ENCODE results near the gene HMCN1. TPM values are rescaled to one million over a fixed set of nuclear protein-coding genes. Genes with fewer than 3 reads are reported as not detected.
"Not testable (repeated sequence)": the region's sequence is repeated elsewhere in the genome, so short reads cannot be mapped to it uniquely, and the experiment has no call there.

HMCN1 gene
- total RNA-seq, 1 donor from 2014 or later = 2.2 TPM

DNA sequence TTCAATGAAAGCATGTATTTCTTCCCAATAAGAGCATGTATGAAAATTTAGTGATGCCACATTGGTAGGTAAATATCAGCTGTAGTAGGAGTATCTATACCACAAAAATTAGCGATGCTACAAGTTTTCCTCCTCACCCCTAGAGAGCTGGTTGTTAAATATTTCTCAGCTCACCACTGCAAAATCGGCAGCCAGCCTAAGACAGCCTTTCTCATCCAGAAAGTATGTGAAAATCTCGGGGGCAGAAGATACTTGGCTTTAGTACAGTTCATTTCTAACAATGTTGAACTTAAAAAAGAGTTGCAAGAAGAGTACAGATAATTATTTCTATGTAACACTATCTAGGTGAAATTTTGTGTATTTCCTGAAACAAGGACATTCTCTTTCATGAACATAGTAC lies 405.5 kb downstream of the HMCN1 start:
- DNase-seq (ENCODE audit: low read depth) = no peak

DNA sequence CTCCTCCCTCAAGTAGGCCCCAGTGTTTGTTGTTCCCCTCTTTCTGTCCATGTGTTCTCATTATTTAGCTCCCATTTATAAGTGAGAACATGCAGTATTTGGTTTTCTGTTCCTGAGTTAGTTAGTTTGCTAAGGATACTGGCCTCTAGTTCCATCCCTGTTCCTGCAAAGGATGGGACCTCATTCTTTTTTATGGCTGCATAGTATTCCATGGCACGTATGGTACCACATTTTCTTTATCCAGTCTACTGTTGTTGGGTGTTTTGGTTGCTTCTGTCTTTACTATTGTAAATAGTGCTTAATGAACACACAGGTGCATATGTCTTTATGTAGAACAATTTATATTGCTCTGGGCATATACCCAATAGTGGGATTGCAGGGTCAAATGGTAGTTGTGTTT lies 408.0 kb downstream of the HMCN1 start:
- no peak for DNase-seq (ENCODE audit: low read depth)

DNA sequence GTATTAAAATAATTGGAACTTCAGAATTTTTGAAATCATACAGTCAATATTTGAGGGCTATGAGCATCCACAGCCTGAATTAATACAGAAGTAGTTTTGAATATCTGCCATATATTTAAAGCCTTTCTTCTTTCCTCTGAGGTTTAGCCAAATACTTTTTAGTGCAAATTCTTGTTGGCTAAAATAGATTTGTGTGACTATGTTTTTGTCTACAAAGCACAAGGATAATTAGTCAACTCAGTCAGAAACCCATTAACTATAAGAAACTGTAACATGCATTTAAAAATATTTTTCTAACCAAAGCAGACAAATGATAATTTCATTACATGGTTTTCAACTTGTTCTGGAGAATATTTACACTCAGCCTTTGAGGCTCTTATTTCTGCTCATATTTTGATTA lies 408.7 kb downstream of the HMCN1 start:
- no peak for DNase-seq (ENCODE audit: low read depth)

DNA sequence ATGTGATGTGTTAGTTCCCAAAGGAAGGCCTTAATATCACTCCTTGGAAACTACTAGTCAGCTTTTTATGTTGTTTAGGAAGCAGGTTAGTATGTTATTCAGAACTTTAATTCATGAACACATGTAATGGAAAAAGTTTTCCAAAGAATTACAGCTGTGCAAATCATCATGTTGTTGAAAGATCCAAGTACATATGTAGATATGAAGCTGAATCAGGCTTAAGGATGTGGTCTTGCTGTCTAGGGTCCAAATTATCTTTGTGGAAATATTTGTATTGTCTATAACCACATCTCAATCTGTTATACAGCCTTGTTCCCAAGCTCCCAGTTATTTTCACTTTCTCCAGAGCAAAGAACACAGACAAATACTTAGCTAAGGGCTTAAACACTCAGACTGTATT lies 409.3 kb downstream of the HMCN1 start:
- DNase-seq (ENCODE audit: low read depth) = no peak

DNA sequence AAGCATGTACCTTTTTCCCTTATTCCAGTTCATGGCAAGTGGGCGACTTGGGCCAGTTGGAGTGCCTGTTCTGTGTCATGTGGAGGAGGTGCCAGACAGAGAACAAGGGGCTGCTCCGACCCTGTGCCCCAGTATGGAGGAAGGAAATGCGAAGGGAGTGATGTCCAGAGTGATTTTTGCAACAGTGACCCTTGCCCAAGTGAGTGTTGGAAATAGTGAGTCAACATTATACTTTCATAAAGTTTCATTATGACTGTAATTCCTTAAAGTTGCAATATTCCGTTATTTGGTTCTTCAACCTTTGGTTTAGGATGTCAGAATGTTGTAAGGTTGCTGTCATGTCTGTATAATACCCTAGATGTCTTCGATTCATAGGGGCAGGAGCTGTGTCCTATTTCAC lies 410.3 kb downstream of the HMCN1 start:
- no peak for DNase-seq (ENCODE audit: low read depth)

DNA sequence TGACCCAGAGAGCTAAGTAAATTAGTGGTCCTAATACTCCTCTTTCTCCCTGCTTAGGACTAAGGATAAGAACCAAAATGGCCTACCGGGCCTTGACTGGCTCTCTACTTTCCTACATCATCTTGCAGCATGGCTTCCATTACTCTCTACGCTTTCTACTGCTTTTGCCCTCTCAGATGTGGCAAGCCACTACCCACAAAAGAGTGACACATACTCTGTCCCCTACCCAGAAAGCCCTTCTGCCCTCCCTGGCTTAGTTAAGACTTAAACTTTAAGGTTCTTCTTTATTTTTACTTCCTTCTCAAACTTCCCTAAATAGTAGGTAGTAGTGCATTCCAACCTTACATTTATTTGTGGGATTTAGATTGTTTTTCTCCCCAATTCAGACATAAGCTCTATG lies 412.8 kb downstream of the HMCN1 start:
- DNase-seq (ENCODE audit: low read depth) = no peak

DNA sequence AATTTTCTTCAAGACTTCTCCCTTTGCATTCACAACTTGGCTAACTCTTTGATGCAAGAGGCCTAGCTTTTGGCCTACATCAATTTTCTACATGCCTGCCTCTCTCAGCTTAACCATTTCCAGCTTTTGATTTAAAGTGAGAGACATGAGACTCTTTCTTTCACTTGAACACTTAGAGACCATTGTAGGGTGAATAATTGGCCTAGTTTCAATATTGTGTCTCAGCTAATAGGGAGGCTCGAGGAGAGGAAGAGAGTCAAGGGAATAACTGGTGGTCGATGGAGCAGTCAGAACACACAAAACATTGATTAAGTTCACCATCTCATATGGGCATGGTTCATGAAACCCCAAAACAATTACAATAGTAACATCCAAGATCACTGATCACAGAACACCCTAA lies 415.4 kb downstream of the HMCN1 start:
- no peak for DNase-seq (ENCODE audit: low read depth)

DNA sequence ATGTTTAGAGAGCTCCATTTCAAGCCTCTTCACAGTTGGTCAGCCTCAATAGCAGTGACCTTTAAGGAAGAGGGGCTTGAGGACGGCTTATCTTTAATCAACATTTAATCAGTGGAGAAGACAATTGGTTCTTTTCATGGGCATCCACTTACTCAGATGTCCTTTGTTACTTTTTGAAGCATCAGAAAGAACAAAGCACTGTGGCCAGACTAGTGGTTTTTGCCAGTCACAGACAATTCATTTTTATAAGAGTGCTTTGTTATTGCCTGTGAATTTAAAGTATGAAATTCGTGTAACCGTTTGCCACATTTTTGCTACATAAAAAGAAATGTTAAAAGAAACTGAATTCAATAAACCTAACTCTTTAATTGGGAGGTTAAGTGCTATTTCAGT lies 418.0 kb downstream of the HMCN1 start:
- DNase-seq (ENCODE audit: low read depth) = no peak

DNA sequence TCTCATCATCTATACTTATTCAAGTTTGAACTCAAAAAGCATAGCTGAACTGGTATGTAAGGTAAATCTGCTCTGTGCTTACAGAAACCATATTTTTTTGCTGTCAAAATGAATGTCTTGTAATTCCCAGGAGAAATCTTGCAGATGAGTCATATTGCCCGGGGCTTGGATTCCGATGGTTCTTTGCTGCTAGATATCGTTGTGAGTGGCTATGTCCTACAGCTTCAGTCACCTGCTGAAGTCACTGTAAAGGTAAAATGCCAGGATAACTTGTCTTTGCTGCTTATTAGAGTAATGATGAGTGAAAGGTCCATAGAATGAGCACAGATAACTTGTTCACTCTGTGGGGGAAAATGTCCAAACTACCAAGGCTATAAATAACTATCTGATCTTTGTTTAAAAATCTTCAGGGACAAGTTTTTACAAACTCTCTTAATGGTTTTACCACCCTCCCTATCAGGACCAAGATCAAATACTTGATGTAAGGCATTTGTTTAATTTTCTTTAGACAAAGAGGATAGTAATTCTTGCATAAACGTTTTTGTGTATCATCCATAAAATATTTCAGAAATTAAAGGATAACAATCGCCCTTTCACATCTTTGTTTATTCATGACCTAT lies 418.5 kb downstream of the HMCN1 start:
- peak; percentile 24 for DNase-seq (ENCODE audit: low read depth)

DNA sequence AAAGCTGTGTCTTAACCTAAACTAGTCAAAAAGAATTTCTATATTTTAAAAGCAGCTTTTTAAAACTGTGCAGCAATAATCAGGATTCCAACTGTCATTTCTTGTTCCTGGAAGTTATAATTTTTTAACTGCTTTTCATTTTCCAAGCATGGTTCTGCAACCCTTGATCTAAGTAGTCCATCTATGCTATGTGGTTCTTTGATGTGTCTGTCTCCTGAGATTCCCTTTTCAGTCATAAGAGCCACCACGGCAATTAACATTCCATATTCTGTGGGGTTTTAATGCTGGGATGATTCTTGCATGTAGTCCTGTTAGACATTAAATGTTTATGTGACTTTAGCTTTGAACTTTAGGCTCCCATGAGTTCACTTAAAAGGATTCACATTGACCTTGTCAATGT lies 420.5 kb downstream of the HMCN1 start:
- DNase-seq (ENCODE audit: low read depth) = no peak

DNA sequence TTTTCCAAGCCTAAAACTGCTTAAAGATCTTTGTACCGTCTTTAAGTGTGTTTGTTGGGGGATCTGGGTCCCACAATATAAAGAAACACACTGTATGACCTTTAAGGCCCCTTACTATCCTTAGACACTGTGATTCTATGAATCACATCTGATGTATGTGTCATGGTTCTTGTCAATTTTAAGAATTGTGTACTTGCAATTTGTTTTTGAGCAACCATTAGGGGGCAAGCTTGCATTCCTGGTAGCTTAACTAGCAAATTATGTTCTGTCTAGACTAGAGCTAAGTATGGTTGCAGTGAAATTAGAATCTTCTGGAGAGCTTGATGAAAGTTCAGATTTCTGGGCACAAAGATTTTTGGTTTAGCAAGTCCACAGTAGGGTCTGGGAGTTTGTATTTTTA lies 421.4 kb downstream of the HMCN1 start:
- DNase-seq (ENCODE audit: low read depth) = peak; percentile 55

DNA sequence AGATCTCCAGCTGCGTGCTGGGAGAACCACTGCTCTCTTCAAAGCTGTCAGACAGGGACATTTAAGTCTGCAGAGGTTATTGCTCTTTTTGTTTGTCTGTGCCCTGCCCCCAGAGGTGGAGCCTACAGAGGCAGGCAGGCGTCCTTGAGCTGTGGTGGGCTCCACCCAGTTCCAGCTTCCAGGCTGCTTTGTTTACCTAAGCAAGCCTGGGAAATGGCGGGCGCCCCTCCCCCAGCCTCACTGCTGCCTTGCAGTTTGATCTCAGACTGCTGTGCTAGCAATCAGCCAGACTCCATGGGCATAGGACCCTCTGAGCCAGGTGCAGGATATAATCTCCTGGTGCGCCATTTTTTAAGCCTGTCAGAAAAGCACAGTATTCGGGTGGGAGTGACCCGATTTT lies 428.7 kb downstream of the HMCN1 start:
- DNase-seq (ENCODE audit: low read depth) = not testable (repeated sequence)

DNA sequence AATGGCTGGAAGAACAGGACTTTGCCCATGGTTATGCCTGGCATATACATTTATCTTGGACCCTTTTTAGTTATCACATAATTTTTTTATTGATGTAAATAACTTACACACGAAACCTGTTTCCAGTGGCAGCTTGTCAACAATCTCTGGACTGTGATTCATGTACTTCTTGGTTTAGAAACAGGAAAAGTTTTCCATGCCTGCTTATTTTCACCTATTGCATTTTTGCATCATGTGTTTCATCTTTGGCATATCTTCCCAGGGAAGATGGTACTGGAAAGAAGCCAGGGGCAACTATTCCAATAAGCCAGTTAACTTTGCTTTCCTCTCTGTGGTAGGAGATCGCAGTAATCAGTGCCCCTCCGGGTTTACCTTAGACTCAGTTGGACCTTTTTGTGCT lies 430.6 kb downstream of the HMCN1 start:
- DNase-seq (ENCODE audit: low read depth) = no peak

DNA sequence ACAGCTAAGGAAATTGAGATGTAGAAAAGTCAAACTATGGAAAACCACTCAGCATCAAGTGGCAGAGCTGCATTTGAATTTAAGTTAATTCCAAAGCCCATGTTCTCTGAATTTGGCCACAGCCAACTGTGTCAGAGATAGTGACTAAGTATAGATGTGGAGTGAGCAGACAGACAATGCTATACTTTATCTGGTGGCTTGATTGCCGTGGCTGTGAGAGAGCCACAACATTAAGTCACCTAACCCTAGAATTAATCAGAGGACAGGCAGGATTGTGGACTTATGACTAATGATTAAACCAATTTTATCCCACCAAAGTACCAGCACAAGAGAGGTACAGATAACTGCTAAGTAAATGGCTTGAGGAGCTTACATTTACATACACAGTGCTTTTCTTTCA lies 431.1 kb downstream of the HMCN1 start:
- DNase-seq (ENCODE audit: low read depth) = peak; percentile 26

DNA sequence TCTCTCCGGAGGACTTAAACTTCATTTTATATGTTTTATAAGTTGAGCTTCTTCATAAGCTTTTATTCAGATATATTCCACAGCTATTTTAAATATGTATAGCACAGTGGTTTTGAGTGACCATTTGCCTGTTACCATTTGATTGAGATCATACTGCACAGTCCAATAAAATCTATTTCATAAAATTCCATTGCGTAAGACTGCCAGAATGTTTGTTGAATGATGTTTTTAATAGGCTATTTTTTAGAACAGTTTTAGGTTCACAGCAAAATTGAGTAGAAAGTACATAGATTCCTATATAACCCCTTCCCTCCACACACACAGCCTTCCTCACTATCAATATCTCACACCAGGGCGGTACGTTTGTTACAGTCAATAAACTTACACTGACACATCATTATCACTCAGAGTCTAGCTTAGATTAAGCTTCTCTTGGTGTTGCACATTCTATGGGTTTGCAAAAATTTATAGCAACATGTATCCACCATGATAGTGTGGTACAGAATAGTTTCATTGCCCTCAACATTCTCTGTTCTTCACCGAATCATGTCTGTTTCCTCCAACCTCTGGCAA lies 433.0 kb downstream of the HMCN1 start:
- DNase-seq (ENCODE audit: low read depth) = no peak

DNA sequence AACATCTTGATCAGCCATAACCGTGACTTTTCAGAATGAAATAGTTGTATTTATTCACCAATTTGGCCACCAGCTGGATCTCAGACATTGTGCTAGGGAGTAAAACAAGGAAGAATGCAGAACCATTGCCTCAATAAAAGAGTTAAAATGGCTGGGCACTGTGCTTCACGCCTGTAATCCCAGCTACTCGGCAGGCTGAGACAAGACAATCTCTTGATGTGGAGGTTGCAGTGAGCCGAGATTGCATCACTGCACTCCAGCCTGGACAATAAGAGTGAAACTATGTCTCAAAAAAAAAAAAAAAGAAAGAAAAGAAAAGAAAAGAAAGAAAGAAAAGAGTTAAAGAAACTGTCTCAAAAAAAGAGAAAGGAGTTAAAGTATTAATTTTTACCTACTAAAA lies 441.4 kb downstream of the HMCN1 start:
- DNase-seq (ENCODE audit: low read depth) = no peak

DNA sequence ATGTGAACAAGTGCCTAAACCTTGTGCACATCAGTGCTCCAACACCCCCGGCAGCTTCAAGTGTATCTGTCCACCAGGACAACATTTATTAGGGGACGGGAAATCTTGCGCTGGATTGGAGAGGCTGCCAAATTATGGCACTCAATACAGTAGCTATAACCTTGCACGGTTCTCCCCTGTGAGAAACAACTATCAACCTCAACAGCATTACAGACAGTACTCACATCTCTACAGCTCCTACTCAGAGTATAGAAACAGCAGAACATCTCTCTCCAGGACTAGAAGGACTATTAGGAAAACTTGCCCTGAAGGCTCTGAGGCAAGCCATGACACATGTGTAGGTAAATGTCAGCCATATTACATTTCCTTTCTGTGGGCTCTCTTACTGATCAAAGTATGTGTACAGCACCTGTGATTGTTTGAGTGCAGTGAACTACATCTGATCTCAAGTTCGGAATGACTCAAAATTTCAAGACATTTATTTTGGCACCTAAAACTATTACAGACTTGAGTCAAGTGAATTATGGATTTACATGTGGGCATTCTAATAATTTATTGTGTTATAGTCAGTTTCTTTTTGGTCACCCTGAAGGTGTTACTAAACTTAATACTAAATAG lies 444.3 kb downstream of the HMCN1 start:
- DNase-seq (ENCODE audit: low read depth) = no peak

DNA sequence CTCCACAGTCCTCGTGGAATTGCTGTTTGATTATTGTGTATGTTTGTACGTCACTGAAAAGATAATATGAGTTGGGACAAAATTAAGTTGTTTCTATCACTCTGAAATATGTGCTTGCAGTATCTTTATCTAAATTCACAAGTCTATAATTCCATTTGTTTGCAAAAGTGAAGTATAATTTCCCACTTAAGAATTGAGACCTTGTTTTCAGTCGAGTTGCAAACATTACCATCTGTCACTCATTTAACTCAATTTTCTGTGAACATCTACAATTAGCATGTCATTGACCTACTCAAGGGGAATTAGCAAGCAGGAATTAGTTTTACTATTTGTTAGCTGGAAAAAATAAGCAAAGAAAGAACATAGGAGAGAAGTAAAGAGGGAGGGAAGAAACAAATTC lies 445.0 kb downstream of the HMCN1 start:
- no peak for DNase-seq (ENCODE audit: low read depth)

DNA sequence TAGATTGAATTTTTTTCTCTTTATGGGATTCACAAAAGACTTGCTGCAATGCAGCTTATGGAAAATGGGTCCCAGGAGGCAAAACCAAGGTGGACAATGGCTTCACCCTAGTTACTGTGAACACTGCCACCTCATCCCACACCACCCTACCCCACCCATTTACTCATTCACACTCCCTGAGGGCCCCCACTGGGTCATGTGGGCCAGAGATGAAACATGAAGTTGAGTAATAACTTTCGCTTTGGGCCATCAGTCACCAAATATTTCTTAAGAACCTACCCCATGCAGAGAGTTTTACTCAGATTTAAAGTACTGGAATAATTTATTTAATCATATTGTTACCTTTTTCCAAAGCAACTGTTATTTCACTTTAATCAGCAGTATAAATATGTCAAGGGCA lies 449.0 kb downstream of the HMCN1 start:
- no peak for DNase-seq (ENCODE audit: low read depth)

DNA sequence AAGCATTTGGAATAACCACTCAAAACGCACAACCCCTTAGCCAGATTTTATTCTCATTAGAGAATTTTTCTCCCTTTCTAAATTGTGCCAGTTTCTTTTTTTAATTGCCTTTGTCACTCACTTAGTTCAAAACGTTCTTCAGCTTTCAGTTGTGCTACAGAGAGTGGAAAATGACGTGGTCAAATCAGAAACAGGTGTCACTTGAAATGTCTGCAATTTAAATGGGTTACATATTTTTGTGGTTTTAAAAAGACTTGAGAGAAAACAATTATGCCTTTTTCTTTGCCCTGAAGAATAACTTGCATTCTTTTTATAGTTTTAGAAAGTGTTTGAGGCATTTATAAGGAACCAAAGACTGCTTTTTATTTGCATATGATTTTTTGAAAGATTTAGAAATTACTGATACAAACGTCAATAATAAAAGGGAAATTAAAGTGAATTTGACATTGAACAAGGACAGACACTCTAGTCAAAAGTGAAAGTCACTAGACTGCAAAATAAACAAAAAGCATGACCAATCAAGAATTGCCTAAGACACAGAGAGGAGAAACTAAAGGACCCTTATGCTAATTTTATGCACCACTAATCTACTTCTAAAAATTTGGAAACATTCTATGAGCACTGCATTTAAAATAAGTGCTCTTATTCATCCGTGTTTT lies 449.9 kb downstream of the HMCN1 start:
- peak; percentile 28 for DNase-seq (ENCODE audit: low read depth)

DNA sequence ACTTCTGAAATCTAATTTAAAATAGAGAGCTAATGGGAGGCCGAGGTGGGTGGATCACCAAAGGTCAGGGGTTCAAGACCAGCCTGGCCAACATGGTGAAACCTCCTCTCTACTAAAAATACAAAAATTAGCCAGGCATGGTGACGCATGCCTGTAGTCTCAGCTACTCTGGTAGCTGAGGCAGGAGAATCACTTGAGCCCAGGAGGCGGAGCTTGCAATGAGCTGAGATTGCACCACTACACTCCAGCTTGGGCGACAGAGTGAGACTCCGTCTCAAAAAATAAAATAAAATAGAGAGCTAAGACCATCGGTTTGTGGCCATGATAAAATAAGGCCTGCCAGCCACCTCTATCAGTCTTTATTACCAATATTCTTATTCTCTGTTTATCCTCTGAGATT lies 452.1 kb downstream of the HMCN1 start:
- DNase-seq (ENCODE audit: low read depth) = not testable (repeated sequence)

DNA sequence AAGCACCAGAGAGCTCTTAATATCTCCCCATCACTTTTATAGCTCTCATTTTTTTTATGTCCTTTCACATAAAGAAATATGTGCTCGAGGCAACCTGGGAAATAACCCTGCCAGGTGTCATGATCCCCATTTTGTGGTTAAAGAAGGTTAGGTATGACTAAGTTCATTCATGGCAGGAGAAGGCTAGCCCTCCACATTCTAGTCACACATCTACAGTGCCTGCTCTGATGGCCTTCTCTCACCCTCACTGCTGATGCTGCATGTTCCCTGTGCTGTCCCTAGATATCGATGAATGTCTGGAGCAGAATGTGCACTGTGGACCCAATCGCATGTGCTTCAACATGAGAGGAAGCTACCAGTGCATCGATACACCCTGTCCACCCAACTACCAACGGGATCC lies 453.4 kb downstream of the HMCN1 start:
- no peak for DNase-seq (ENCODE audit: low read depth)
